NCI-H1436 (cell line): ENCODE results near the gene DUSP2.

ENCODE experiments used
- DNase-seq: peaks from one replicate; lab custom pipeline; 2025; lab: John Stamatoyannopoulos, UW

DUSP2 gene

GRCh38 chr2:96113951-96114350, 31.3 kb downstream of the DUSP2 start:
- no peak for DNase-seq

- no peak for DNase-seq
These were observed 31.9 kb downstream of the DUSP2 start for GRCh38 chr2:96113367-96113677.

- DNase-seq = no peak
These were observed 32.5 kb downstream of the DUSP2 start for GRCh38 chr2:96112501-96113366.

DNA sequence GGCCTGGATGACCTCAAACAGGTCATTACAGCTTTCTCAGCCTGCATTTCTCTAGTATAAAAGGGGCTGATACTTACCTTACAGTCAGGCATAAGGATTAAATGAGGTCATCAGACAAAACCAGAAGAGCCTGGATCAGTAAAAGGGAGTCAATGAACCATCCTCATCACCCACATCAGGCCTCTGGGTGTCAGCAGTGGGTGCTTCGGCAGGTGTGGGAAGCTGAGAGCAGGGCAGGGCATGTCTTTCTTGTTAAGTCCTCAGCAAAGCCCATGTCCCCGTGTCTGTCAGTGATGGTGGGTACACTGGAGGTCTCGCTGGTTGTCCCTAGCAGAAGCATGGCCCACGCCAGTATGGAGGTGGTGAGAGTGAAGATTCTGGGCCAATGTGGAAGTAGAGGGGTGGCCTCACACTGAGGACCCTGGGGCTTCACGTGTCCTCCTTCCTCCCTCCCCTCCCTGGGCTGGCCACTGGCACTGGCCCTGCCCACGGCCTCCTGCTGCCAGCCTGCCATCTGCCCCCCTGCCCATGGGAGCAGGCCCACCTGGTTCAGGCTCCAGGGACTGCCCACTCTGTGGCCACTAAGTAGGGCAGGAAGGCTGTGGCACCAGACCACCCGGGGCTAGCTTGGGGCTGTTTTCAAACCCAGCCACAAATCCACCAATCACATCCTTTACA, 33.3 kb downstream of the DUSP2 start:
- DNase-seq = no peak

DNA sequence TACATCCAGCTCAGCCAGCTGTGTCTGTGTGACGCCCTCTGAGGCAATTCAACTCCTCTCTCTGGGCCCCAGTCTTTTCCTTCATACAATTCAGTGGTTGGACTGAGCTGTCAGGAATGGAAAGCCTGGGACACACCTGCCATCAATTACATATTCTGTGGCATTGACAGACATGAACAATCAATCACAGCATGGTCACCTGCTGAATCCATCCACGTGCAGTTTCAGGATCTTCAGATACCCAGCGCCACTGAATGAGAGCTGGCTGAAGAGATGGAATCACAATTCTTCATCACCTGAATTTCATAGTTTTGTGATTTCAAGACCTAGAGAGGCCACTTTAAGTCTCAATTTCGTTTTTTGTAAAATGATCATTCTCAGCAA, 34.0 kb downstream of the DUSP2 start:
- no peak for DNase-seq

DNA sequence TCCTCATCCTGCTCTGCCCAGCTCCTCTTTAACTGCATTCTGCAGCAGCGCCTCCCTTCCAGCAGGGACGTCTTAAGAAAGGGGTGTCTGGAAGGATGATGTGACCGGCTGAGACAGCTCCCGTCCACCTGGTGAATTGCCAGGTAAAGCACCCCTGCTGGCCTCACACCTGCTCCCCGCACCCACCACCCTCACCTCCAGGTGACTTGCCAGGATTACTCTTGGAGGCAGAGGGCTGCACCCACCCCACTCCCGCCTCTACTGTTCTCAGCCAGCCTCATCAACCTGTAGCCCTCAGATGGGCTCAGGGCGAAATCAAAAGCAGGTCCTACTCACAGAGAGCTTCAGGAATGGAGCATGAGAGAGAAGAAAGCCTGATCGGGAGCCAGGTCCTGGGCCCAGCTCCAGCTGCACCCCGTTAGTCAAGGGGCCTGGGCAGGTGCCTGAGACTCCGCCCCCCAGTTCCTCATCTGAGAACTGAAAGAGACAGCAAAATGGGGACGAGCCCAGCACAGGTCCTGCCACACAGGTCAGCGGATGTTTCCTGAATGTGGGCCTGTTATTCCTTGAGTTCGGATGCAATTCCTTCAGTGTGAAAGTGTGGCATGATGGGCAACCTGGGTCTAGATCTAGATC, 34.5 kb downstream of the DUSP2 start:
- DNase-seq = no peak

- DNase-seq = no peak
These were observed 35.2 kb downstream of the DUSP2 start for GRCh38 chr2:96109931-96110511.

- DNase-seq = no peak
These were observed 35.9 kb downstream of the DUSP2 start for GRCh38 chr2:96109361-96109680.

DNA sequence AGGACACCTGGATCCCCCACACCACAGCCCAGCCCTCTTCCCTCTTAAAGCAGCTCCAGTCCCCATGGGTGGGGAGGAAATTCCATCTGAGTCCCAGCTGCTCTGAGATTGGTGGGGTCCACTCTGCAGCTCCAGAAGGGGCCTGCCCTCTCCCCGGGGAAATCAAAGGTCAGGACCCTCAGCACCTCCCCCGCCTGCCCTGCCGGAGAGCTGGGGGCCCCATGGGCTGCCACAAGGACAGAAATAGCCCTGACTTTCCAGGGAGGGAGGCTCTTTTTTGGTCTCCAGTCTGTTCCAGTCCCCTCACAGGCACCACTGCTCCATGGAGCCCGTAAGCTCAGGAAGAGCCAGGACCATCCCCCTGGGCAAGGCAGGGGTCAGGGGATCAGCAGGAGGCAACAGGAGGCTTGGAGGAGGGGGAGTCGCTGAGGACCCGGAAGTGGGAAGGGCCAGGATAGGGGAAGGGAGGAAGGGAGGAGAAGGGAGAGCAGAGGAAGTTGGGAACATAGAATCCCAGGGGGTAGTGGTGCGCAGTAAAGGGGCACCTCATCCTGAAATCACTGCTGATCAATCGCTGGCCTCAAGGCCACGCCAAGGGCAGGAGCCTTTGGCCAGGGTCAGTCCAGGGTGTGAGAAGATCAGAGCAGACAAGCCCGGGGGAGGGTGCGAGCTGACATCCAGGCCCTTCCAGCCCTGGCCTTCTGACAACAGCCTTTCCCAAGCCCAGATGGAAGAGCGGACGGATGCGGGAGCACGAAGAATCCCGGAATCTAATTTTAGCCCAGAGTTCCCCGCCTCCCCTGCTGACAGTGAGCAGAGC, 36.5 kb downstream of the DUSP2 start:
- no peak for DNase-seq

GRCh38 chr2:96108151-96108540, 37.1 kb downstream of the DUSP2 start:
- no peak for DNase-seq

- DNase-seq = no peak
These were observed 37.6 kb downstream of the DUSP2 start for GRCh38 chr2:96107708-96108065.

DNA sequence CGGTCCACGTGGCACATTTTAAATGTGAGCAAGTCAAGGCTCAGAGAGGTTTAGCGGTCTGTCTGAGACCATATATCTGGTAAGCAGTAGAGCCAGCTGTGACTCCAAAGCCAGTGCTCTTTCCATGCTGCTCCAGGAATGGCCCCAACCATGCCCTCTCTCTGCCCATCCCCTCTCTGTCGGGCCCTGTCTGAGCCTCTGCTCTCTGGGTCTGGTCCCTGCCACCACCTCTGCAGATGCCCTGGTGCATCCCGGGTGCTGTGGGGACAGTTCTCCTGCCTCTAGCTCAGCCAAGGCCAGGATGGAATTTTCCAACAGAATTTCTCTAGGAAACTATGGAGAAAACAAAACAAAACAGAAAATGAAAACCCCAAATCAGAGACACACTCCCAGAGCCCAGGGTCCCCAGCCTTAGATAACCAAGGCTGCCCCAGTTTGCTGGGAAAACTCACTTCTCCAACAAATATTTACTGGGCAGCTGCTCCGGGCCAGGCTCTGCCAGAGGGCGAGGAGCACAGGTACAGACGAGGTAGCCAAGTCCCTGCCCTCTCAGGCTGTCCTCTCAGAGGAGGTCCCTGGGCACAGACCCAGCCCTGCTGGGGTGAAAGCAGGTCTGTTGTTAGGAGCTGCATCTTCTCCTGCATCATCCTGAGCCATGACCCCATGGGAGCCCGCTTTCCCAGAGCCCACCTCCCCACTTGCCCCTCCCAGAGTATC, 38.1 kb downstream of the DUSP2 start:
- DNase-seq = no peak

- no peak for DNase-seq
These were observed 39.1 kb downstream of the DUSP2 start for GRCh38 chr2:96105994-96106715.

DNA sequence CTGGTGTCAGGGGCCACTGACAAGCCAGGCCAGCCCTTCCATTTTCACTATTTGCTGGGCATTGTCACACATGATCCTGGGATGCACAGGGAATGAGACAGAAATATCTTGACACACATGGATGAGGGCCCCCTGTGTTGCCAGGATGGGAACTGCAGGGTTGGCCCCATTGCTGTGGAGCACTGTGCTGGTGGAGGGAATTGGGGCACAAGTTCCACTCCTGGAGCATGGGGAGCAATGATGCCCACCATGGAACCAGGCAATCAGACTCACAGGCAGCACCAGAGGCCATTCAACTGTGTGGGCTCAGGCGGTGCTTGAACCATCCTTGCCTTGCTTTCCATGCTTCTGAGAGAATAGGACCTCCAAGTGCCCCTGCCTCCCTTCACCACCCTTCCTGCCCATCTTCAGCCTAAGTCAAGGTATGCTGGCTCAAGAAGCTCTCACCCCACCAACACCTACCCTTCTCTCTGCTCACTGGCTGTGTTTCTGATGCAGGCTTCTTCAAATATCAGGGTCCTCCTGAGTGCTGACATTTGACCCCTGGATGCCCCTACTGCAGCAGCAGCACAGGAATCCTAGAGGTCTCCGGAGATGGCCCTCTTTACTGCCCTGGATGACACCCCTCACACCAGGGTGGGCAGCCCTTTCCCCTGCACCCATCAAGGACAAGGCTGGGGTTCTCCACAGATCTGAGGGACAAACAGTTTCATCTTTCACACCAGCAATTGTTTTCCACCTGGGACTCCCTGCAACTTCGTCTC, 39.9 kb downstream of the DUSP2 start:
- no peak for DNase-seq

GRCh38 chr2:96104487-96104861, 40.8 kb downstream of the DUSP2 start:
- DNase-seq = no peak

- DNase-seq = no peak
These were observed 41.3 kb downstream of the DUSP2 start for GRCh38 chr2:96103761-96104486.

DNA sequence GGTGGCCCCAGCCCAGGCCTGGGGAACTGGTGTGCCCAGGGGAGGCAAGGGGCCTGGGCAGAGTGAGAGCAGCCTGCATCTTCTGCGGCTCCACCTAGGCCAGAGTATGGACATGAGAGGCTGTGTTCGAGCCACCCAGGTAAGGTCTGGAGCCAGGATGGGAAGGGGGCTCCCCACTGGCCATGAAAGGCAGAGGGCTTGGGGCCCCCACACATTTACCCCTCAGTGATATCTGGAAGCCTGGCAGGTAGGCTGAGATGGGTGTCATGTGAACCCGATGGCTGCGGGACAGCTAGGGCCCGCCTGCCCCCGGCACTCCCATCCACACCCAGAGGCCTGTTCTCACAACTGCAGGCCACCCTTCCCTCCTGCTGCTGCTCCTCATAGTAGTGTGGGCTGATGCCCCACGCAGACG, 42.0 kb downstream of the DUSP2 start:
- DNase-seq = no peak

DNA sequence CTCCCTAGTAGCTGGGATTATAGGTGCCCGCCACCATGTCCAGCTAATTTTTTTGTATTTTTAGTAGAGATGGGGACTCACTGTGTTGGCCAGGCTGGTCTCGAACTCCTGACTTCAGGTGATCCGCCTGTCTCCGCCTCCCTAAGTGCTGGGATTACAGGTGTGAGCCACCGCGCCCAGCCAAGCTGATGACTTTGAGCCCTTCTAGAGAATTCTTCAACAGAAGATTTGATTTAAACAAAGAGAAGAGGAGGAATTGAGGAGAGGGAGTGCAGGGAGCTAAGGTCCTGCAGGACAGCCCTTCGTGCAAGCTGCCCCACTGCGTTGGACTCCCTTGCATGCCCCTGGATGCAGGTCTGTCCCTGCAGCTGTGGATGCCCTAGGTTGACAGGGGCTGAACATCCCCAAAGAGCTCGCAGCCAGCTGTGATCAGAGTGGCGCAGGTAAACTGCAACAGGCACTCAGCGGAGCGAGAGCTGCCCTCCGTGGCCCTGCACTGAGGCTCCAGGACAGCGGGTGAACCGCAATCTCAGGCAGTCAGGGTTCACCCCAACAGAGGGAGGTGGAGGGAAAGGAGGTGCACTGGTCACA, 42.5 kb downstream of the DUSP2 start:
- DNase-seq = no peak

DNA sequence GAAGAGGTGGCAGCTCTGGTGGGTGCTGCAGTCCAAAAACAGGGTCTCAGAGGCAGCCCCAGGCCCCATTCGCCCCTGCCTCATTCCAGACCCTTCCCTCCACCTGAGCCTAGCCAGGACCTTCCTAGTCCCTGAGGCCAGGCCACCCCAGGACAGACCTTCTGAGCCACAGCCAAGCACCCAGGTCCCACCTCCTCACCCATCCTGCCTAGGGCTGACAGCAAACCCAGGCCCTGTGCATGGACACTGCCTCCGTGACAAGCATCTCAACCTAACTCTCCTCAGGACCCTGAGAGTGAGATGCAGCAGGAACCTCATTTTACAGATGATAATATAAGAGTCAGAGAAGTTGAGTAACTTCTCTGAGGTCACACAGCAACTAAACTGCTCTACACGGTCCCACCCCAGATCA, 44.3 kb downstream of the DUSP2 start:
- no peak for DNase-seq
